Stomach (tissue), 19 donors: ENCODE measurements around the gene UPK2. TPM values are rescaled to one million over a fixed set of nuclear protein-coding genes. Genes with fewer than 3 reads are reported as not detected.

Source experiments
- DNase-seq, 2 donors: peaks; one replicate each; pipeline versions ENCODE4 v3.0.0 to v3.0.0-alpha.2; 2013 to 2019
- H3K27ac ChIP-seq, 5 donors: fragments of 200-600 bp in 4 of 5; sonication (generic) in 4 of 5; one replicate each; pipeline ENCODE4 v1.5.1; 2013 to 2019; ENCODE audit warnings: mild to moderate bottlenecking in 1 of 5, moderate library complexity in 1 of 5
- H3K27me3 ChIP-seq, 3 donors: fragments of 200-600 bp; sonication (generic); one replicate each; pipeline ENCODE4 v1.5.1; 2017 to 2019; ENCODE audit warnings: mixed run types in 1 of 3
- H3K36me3 ChIP-seq, 4 donors: fragments of 200-600 bp; sonication (generic); 1 replicate in 3 of 4; 2 replicates in 1 of 4; pipeline ENCODE4 v1.5.1; 2016 to 2019
- H3K4me1 ChIP-seq, 4 donors: fragments of 200-600 bp; sonication (generic); one replicate each; pipeline ENCODE4 v1.5.1; 2016 to 2019
- H3K4me3 ChIP-seq, 4 donors: fragments of 200-600 bp; sonication (generic) in 3 of 4; one replicate each; pipeline ENCODE4 v1.5.1; 2016 to 2019; ENCODE audit warnings: mild to moderate bottlenecking in 1 of 4
- H3K9me3 ChIP-seq, 4 donors: fragments of 200-600 bp; sonication (generic); one replicate each; pipeline ENCODE4 v1.5.1; 2016 to 2019
- CTCF ChIP-seq, 7 experiments: fragments of 450-650 bp in 4 of 7; fragments of 200-600 bp in 3 of 7; sonication (generic) in 3 of 7; IDR thresholded peaks; one replicate each; pipeline ENCODE4 v1.5.1; 2016 to 2019; ENCODE audit warnings: antibody characterized with exemption in 7 of 7, control low read depth in 2 of 7, mild to moderate bottlenecking in 1 of 7
- EP300 ChIP-seq: sonication (generic); formaldehyde crosslinking; IDR thresholded peaks from one replicate; pipeline ENCODE4 v1.6.1; 2017; ENCODE audit warnings: antibody characterized with exemption
- POLR2A ChIP-seq, 4 donors: fragments of 450-650 bp; IDR thresholded peaks; one replicate each; pipeline ENCODE4 v1.6.1; 2016; ENCODE audit warnings: antibody characterized with exemption in 4 of 4, control low read depth in 2 of 4, mild to moderate bottlenecking in 1 of 4, moderate library complexity in 1 of 4
- POLR2AphosphoS5 ChIP-seq, 3 donors: sonication (generic); formaldehyde crosslinking; IDR thresholded peaks; one replicate each; pipeline ENCODE4 v1.6.1; 2016; ENCODE audit warnings: antibody characterized with exemption in 3 of 3
- WGBS, 5 donors: extraction: QIAGEN DNeasy Blood & Tissue Kit in 3 of 5; methylation state at CpG; one replicate each; pipeline versions ENCODE4 v1.1.5 to v1.1.7; 2013 to 2018; 5-methylcytosine and 5-hydroxymethylcytosine counted together
- intact Hi-C: fragments of 100-400 bp; cut with DNase I; formaldehyde crosslinking; loops from one replicate; pipeline ENCODE4 v1.15.1; 2023; ENCODE audit warnings: low total_unique reads
- long read RNA-seq, 10 donors: transcript quantifications; one replicate each; lab custom pipeline, GENCODE V29; 2026
- polyA plus RNA-seq, 3 donors: library from polyadenylated mRNA; stranded (reverse); fragments of 200-250 nt; gene quantifications; one replicate each; pipeline ENCODE4 v1.2.3, GENCODE V29; 2013
- total RNA-seq, 5 donors: library from RNA; depleted of rRNA; stranded (reverse); fragments of >200 nt; gene quantifications; one replicate each; pipeline versions ENCODE4 v1.1.0 to v1.2.3, GENCODE V29; 2014 to 2016
- donor health status: healthy with polysubstance abuse.
- donor health status: Bipolar disorder and iron deficiency.
- donor health status: healthy.

Gene UPK2
- total RNA-seq (not detected), polyA plus RNA-seq (under 1 TPM in 1 of 3 donors, not detected in 2; 0.50 TPM)
- long read RNA-seq, donor 1, result 0 reads
- long read RNA-seq, donor 2, result 0 reads
- long read RNA-seq, donor 3, result 0 reads
- long read RNA-seq, donor 4, result 0 reads
- long read RNA-seq, donor 5, result 0 reads
- long read RNA-seq, donor 6, result 0 reads
- long read RNA-seq, donor 7, result 0 reads
- long read RNA-seq, donor 8, result 0 reads
- long read RNA-seq, donor 9, result 0 reads
- long read RNA-seq, donor 10, partial matches to known transcripts, result 0 of 1 reads
- long read RNA-seq, donor 10, other reads (novel, unspliced or antisense), result 0 of 1 reads

- Histone ChIP-seq H3K4me3 (no peak within 1 kb of the TSS), H3K36me3 (no peaks in the 10 kb centered on the region), H3K9me3 (no peaks in the 10 kb centered on the region), H3K4me1 (no peaks in the 10 kb centered on the region), H3K27me3 (peaks cover 0 to 22% (median 0%) of the 10 kb centered on the region in 3 donors), H3K27ac (no peak within 1 kb of the TSS)
- WGBS, 5 donors, result 0 to 30% (median 3%) methylated on average over 1 to 7 of the region's 7 CpGs
- TF ChIP-seq EP300 (no peak), POLR2AphosphoS5 (IDR thresholded peaks at IDR 0.05) (peak in 2 of 3 donors; percentile 17 to 75), CTCF (IDR thresholded peaks at IDR 0.05) (peak in 5 of 7 experiments; percentile 93 to 97 (median 96)), POLR2A (IDR thresholded peaks at IDR 0.05) (no peak)
- intact Hi-C loops, result loop anchor here (5.0 kb wide), 1 partner anchor 264 kb away; no protein-coding TSS in a partner anchor
- DNase-seq, result peak; percentile 93 to 94
Measured at GRCh38 chr11:118956094-118956846, at the start of gene UPK2. UPK2 (plus strand) TSS chr11:118956298; CDS start chr11:118956351, 53 bp downstream.

- no peaks in the 10 kb centered on the region for H3K9me3 ChIP-seq
- peak; percentile 92 to 94 for DNase-seq
- H3K36me3 ChIP-seq, result peaks cover 49 to 64% (median 62%) of the 10 kb centered on the region in 4 donors
- peaks cover 56 to 67% (median 57%) of the 10 kb centered on the region in 4 donors for H3K4me1 ChIP-seq
- H3K27ac ChIP-seq, result peak overlapping the region; percentile 55 to 99 (median 69)
- TF ChIP-seq EP300 (no peak), POLR2A (IDR thresholded peaks at IDR 0.05) (no peak), CTCF (IDR thresholded peaks at IDR 0.05) (peak in 6 of 7 experiments; percentile 70 to 97 (median 94)), POLR2AphosphoS5 (IDR thresholded peaks at IDR 0.05) (peak in 2 of 3 donors; percentile 20 to 75)
- WGBS, 5 donors, result 25 to 34% (median 32%) methylated on average over 22 to 24 of the region's 24 CpGs
- intact Hi-C loops, result loop anchor here (2.0 kb wide), 1 partner anchor 21 kb away; no protein-coding TSS in a partner anchor
- peak overlapping the region in 1 of 4 donors; percentile 6 for H3K4me3 ChIP-seq
- no peaks in the 10 kb centered on the region for H3K27me3 ChIP-seq
Measured at GRCh38 chr11:118907051-118908042, 48.8 kb upstream of the UPK2 start.

DNA sequence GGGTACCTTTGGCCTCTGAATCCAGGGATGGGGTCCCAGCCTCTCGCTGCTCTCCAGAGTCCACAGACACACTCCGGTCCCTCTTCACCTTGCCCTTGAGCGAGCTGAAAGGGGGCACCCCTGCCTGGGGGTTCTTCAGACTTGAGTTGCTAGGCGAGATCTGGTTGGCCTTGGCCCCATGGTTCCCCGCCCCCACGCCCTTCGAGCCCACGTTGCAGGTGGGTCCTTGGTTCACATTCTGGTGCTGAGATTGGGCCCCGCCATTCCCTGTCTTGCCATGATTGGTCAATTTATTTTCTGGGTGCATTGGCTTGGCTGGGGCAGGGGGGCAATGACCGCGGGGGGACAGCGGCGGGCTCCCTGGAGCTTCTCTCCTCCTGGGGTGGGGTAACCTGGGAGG, 47.8 kb upstream of the UPK2 start:
- peak overlapping the region in 4 of 5 donors; percentile 95 to 99 (median 98) for H3K27ac ChIP-seq
- WGBS, 5 donors, result 69 to 97% (median 78%) methylated on average over 4 to 13 of the region's 13 CpGs

More for the DNA sequence above, 47.8 kb upstream of the UPK2 start:
- no peaks in the 10 kb centered on the region for H3K9me3 ChIP-seq
- H3K36me3 ChIP-seq, result peaks cover 39 to 55% (median 52%) of the 10 kb centered on the region in 4 donors
- peak in 1 of 2 donors; percentile 19 for DNase-seq
- TF ChIP-seq EP300 (no peak), CTCF (IDR thresholded peaks at IDR 0.05) (no peak)
- intact Hi-C loops, result loop anchor here (2.0 kb wide), 1 partner anchor 21 kb away; no protein-coding TSS in a partner anchor
- no peak overlapping the region for H3K4me3 ChIP-seq
- H3K27me3 ChIP-seq, result no peaks in the 10 kb centered on the region
- H3K4me1 ChIP-seq, result peaks cover 65 to 73% (median 66%) of the 10 kb centered on the region in 4 donors
